Astrocyte (in vitro differentiated cells and primary cell): Measurements from ENCODE around the gene LIPC.

ENCODE experiments used
- EZH2 ChIP-seq: IDR thresholded peaks from 2 replicates; pipeline ENCODE4 v1.6.1; 2012; ENCODE audit warnings: mild to moderate bottlenecking, low read length, inconsistent platforms; ENCODE audit not compliant: insufficient read depth
- TF ChIP-seq, protein P1 (sequence below): IDR thresholded peaks from 2 replicates; pipeline ENCODE4 v1.5.1; 2011; ENCODE audit warnings: low read depth, mild to moderate bottlenecking, inconsistent platforms, low read length, moderate library complexity; ENCODE audit not compliant: insufficient read depth

DNA sequence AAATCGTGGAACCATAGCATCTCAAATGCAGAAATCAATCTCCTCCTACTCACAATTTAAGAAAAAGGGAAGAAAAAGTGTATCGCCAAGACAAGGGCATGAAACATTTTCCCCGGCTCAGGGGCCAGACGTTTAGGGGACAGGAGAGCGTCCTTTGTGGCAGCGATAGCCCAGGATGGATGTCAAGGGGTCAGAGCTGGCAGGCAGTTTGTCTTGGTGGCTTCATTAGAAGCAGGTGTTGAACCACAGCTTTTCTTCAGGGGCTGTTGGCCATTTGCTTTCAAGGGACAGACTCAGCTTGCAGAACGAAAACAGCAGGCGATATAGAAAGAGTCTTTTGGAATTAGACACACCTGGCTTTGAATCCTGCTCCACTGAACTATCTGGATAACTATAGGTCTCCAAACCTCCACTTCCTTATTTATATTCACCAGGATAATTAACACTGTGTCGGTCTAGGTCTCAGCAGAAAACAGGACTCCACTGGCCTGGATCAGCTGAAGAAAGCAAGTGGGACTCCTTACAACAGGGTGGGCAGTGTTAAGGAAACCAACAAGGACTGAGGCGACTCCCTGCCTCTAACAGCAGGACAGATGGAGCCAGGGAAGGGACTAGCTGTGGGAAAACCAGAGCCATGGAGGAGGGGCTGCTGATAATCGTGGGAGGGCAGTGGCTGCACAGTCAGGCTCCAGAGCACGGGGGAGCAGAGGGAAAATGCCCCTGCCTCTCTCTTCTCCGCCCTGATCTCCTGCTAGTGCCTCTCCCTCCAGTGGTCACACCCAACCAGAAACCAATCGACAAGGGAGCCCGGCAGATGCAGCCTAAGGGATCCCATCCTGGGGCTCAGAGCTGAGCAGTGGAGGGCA, 123.6 kb downstream of the LIPC start:
- no peak for TF ChIP-seq EZH2
- TF ChIP-seq, protein P1, sequence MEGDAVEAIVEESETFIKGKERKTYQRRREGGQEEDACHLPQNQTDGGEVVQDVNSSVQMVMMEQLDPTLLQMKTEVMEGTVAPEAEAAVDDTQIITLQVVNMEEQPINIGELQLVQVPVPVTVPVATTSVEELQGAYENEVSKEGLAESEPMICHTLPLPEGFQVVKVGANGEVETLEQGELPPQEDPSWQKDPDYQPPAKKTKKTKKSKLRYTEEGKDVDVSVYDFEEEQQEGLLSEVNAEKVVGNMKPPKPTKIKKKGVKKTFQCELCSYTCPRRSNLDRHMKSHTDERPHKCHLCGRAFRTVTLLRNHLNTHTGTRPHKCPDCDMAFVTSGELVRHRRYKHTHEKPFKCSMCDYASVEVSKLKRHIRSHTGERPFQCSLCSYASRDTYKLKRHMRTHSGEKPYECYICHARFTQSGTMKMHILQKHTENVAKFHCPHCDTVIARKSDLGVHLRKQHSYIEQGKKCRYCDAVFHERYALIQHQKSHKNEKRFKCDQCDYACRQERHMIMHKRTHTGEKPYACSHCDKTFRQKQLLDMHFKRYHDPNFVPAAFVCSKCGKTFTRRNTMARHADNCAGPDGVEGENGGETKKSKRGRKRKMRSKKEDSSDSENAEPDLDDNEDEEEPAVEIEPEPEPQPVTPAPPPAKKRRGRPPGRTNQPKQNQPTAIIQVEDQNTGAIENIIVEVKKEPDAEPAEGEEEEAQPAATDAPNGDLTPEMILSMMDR: no peak
